ENCODE measurements around the gene GRM8. TPM values are rescaled to one million over a fixed set of nuclear protein-coding genes. Genes with fewer than 3 reads are reported as not detected.
"Not testable (repeated sequence)": the region's sequence is repeated elsewhere in the genome, so short reads cannot be mapped to it uniquely, and the experiment has no call there.

The GRM8 gene
- total RNA-seq, 2 donors from 2014 or later, result not detected

DNA sequence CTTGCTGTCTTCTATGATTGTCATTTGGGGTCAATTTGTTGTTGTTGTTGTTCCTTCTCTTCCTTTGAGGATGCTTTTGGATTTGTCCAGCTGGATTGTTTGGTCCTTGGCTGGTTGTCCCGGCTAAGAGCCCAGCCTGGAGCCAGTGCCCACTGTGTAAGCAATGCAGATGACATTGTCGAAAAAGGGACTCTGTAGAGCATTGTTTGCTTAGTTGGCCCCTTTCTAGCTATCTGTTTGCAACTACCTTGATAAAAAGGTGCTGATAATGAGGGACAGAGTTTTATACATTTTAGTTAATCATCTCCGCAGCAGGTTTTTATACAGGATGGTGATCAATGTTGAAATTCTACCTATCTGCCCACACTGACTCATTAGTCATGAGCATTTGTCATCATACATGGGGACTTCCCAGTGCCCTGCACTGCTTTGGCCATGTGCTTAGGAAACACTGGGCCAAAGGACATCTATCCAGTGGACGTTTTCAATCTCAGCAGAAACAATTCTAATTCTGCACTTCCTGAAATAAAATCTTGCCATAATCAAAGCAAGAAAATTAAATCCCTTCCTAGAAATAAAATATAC is 311.9 kb downstream of the GRM8 start:
- Mint-ChIP-seq H3K9me3 (no peaks in the 10 kb centered on the region), H3K27ac (no peak overlapping the region), H3K36me3 (no peaks in the 10 kb centered on the region)
- ATAC-seq, result peak in 1 of 2 donors; percentile 51
- DNase-seq (ENCODE audit: low spot score in 2 of 2), result no peak

DNA sequence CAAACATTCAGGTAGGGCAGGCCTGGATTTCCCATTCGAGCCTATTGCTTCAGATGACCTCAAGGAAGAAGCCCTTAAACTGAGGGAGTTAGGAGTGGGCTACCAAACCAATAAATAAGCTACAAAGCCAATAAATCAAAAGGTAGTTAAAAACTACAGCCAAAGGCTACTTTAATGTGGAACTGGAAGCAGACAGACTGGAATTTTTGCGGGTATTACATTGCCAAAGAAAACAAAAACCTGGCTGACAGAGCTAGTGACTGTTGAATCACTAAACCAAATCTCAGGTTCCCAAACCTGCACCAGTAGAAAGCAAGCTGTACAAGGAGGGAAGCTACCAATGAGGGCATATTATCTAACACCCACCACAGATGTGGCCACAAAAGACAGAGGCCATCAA is 315.6 kb downstream of the GRM8 start:
- Mint-ChIP-seq H3K27ac (no peak overlapping the region), H3K9me3 (no peaks in the 10 kb centered on the region), H3K36me3 (no peaks in the 10 kb centered on the region)
- ATAC-seq (no peak), DNase-seq (ENCODE audit: low spot score in 2 of 2) (no peak)

DNA sequence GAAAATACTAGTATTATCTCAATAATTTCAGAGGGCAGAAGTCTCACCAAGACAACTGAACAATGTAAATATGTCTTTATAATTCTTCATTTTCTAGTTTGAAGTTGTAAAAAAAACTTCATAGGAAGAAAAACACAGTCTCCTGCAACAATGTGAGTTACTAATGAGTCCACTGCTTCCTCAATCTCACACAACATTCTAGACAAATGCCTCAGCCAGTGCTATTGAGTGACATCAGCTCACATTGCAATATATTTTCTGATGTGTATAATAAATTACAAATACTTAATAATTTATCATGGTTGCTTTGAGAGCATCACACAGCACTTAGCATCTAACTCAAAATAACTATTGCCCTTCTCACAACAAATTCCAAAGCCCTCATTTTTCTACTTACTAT is 321.2 kb downstream of the GRM8 start:
- H3K36me3 Mint-ChIP-seq, result no peaks in the 10 kb centered on the region
- H3K9me3 Mint-ChIP-seq, result no peaks in the 10 kb centered on the region
- no peak for DNase-seq (ENCODE audit: low spot score in 2 of 2)
- ATAC-seq, result no peak
- no peak overlapping the region for H3K27ac Mint-ChIP-seq

DNA sequence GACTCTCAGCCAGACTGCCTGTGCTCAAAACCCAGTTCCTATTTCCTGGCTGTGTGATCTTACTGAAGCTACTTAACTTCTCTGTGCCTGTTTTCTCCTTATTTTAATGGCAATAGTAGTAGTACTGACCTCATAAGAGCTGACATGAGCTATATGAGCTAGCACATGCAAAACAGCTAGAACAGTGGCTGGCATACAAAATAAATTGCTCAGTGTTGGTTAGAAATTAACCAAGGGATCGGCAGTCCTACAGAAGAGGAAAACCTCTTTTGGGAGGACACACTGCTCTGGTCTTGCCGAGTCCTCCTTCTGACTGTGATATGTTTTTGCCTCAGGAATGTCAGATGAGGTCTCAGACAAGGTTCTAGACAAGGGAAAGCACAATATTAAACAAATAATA is 322.6 kb downstream of the GRM8 start:
- Mint-ChIP-seq H3K9me3 (no peaks in the 10 kb centered on the region), H3K36me3 (no peaks in the 10 kb centered on the region), H3K27ac (no peak overlapping the region)
- DNase-seq (ENCODE audit: low spot score in 2 of 2), result no peak
- ATAC-seq, result no peak

GRCh38 chr7:126924477-126924876 is 328.3 kb downstream of the GRM8 start:
- Mint-ChIP-seq H3K36me3 (no peaks in the 10 kb centered on the region), H3K27ac (peak overlapping the region in 1 of 2 donors; percentile 18), H3K9me3 (peaks cover 5 to 11% of the 10 kb centered on the region in 2 donors)
- ATAC-seq, result no peak
- DNase-seq (ENCODE audit: low spot score in 2 of 2), result no peak

DNA sequence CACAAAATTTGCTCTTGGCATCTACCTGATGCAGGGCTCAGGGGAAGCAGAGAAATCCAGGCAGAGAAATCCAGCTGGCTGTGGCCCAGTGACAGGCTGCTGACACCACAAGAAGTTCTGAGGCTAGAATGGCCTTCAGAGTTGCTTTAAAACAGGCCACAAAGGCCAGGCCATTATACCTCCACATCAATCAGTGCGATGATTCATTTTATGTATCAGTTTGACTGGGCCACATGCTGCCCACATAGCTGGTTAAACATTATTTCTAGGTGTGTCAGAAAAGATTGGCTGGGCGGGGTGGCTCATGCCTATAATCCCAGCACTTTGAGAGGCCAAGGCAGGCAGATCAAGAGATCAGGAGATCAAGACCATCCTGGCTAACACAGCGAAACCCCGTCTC is 341.1 kb downstream of the GRM8 start:
- ATAC-seq, result peak; percentile 20 to 50
- DNase-seq (ENCODE audit: low spot score in 2 of 2); H3K9me3 Mint-ChIP-seq; H3K27ac Mint-ChIP-seq; H3K36me3 Mint-ChIP-seq: not testable (repeated sequence)

- H3K36me3 Mint-ChIP-seq; ATAC-seq; H3K9me3 Mint-ChIP-seq; H3K27ac Mint-ChIP-seq; DNase-seq (ENCODE audit: low spot score in 2 of 2): not testable (repeated sequence)
Measured at GRCh38 chr7:126908564-126908963, 344.2 kb downstream of the GRM8 start.

DNA sequence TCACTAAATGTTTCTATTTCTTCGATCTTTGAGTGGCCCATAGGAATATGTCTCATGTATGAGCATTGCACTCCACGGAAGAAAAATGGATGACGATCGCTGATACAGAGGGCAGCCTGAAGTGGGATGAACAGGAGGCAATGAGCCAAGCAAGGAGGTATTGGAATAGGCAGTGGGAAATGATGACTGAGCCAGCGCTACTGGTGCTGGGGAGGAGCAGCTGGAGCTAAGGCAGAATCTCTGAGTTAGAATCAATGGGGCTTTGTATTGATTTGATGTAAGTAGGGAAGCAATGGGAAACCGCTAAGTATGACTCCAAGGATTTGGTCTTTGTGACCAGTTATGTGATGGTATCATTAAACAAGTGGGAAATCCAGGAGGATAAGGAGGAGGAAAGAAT is 345.1 kb downstream of the GRM8 start:
- DNase-seq (ENCODE audit: low spot score in 2 of 2); ATAC-seq; H3K27ac Mint-ChIP-seq; H3K36me3 Mint-ChIP-seq; H3K9me3 Mint-ChIP-seq: not testable (repeated sequence)

- not testable (repeated sequence) for H3K27ac Mint-ChIP-seq; H3K36me3 Mint-ChIP-seq; DNase-seq (ENCODE audit: low spot score in 2 of 2); H3K9me3 Mint-ChIP-seq; ATAC-seq
Measured at GRCh38 chr7:126905255-126905654, 347.5 kb downstream of the GRM8 start.

DNA sequence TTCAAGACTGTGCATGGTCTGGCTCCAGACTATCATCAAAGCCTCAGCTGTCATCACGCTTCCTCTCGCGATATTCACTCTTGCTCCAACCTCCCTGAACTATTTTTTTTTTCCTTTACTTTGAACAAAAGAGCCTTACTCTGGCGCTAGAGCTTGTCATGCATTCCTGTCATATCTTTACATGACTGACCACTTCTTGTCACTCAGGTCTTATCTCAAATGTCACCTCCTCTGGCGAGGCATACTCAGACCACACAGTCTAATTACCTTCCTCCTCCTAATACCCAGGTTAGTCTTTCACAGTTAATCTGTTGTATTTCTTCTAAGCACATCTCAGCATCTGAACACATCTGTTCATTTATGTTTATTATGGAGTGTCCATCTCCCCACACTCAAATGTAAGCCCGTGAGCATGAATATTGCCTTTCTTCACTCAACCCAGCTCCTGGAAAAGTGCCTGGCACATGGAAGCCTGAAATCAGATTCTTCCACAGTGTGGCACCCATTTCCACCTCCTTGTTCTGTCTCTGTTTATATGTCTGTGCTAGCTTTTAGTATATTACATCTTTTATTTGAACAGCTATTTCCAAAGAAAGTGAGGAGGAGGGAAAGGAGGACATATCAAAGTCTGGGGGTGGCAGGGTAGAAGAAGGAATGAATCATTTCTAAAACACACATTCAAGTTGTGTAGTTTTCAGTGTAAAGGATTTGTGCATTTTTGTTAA is 351.5 kb downstream of the GRM8 start:
- H3K27ac Mint-ChIP-seq; H3K36me3 Mint-ChIP-seq; ATAC-seq; H3K9me3 Mint-ChIP-seq; DNase-seq (ENCODE audit: low spot score in 2 of 2): not testable (repeated sequence)

GRCh38 chr7:126887980-126888379 is 364.8 kb downstream of the GRM8 start:
- not testable (repeated sequence) for H3K36me3 Mint-ChIP-seq; ATAC-seq; H3K9me3 Mint-ChIP-seq; H3K27ac Mint-ChIP-seq; DNase-seq (ENCODE audit: low spot score in 2 of 2)

DNA sequence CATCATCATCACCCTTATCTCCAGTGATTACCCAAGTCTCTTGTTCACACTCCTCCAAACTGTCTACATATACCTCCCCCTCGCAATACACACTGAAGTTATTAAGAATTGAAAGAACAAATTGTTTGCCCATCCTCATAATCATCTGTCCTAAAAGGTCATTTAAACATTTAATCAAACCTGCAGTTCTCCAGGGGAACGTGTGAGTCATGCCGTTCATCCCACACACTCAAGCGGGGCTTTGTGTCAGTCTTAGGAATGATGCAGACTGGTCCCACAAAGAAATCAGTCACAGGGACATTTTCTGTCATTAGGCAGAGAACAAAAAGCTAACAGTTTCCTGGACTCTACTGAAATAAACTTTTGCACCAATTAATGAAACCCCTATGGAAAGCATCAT is 365.2 kb downstream of the GRM8 start:
- H3K9me3 Mint-ChIP-seq; ATAC-seq; H3K36me3 Mint-ChIP-seq; H3K27ac Mint-ChIP-seq; DNase-seq (ENCODE audit: low spot score in 2 of 2): not testable (repeated sequence)

- H3K27ac Mint-ChIP-seq; DNase-seq (ENCODE audit: low spot score in 2 of 2); ATAC-seq; H3K36me3 Mint-ChIP-seq; H3K9me3 Mint-ChIP-seq: not testable (repeated sequence)
Measured at GRCh38 chr7:126882730-126883129, 370.0 kb downstream of the GRM8 start.

GRCh38 chr7:126881908-126882307 is 370.8 kb downstream of the GRM8 start:
- ATAC-seq; DNase-seq (ENCODE audit: low spot score in 2 of 2); H3K27ac Mint-ChIP-seq; H3K36me3 Mint-ChIP-seq; H3K9me3 Mint-ChIP-seq: not testable (repeated sequence)

- Mint-ChIP-seq H3K9me3 (peaks cover 0 to 2% of the 10 kb centered on the region in 2 donors), H3K27ac (no peak overlapping the region), H3K36me3 (no peaks in the 10 kb centered on the region)
- no peak for DNase-seq (ENCODE audit: low spot score in 2 of 2)
- no peak for ATAC-seq
Measured at GRCh38 chr7:126881315-126881714, 371.4 kb downstream of the GRM8 start.

DNA sequence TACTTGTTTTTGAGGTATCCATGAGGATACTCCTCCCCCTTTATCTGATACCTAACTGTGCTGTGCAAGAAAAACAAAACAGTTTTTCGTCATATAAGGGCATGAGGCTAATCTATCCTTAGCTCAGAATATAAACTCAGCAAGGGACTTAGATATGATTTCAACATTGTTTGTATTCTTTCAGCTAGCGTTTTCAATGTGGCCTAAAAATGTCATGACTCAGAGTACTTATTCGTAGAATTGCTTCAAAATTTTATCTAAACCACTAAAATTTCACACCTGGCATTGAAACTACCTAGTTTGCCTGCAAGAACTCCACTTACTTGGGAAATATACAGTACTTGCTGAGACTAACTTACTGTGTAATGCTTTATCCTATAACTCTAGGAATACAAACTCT is 376.2 kb downstream of the GRM8 start:
- H3K27ac Mint-ChIP-seq; H3K9me3 Mint-ChIP-seq; ATAC-seq; DNase-seq (ENCODE audit: low spot score in 2 of 2); H3K36me3 Mint-ChIP-seq: not testable (repeated sequence)

DNA sequence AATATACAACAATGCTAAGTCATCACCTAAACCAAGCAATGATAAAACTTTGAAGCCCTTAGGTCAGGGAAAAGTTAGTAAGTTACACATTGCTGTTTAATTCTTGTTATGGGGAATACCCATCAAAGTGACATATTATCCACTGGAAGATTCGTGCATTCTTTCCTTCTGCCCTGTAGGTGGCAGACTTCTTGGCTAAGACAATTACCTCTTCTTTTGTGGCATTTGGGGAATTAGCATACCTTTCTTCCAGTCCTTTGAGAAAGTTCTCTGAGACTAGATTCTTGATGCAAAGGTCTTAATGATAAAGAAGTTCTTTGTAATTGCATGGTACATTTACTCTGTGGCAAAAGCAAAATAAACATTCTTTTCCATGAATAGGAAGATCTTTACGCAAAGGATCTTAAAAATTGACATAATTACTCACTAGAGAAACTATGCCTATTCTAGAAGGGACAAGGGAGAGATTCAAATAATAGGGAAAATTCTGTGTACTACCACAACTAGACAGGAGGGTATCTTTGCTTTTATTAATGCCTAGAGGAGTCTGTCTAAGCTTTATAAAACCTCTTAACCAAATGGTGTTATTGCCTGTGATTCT is 395.9 kb downstream of the GRM8 start:
- Mint-ChIP-seq H3K9me3 (no peaks in the 10 kb centered on the region), H3K27ac (no peak overlapping the region), H3K36me3 (no peaks in the 10 kb centered on the region)
- ATAC-seq, result no peak
- no peak for DNase-seq (ENCODE audit: low spot score in 2 of 2)

GRCh38 chr7:126845331-126845730 is 407.4 kb downstream of the GRM8 start:
- no peaks in the 10 kb centered on the region for H3K36me3 Mint-ChIP-seq
- H3K9me3 Mint-ChIP-seq, result peaks cover 12 to 14% of the 10 kb centered on the region in 2 donors
- no peak for DNase-seq (ENCODE audit: low spot score in 2 of 2)
- no peak overlapping the region for H3K27ac Mint-ChIP-seq
- no peak for ATAC-seq

Measured in activated naive CD4-positive, alpha-beta T cell treated with anti-CD3 and anti-CD28 coated beads, Interleukin-2, amount 50 U/mL, for 72 hours (primary cell).